Ascending aorta (tissue), 2 donors: ENCODE results near the gene CCDC50. TPM values are rescaled to one million over a fixed set of nuclear protein-coding genes. Genes with fewer than 3 reads are reported as not detected.

Experiments
- DNase-seq, 2 donors: peaks; one replicate each; pipeline ENCODE4 v3.0.0-alpha.2; 2019; ENCODE audit warnings: low spot score in 2 of 2
- H3K27ac ChIP-seq, 2 donors: fragments of 200-600 bp; sonication (generic); one replicate each; pipeline ENCODE4 v1.5.1; 2016 to 2017; ENCODE audit warnings: mild to moderate bottlenecking in 1 of 2
- H3K27me3 ChIP-seq: fragments of 200-600 bp; sonication (generic); one replicate; pipeline ENCODE4 v1.5.1; 2017
- H3K36me3 ChIP-seq, 2 donors: fragments of 200-600 bp; sonication (generic); one replicate each; pipeline ENCODE4 v1.5.1; 2016
- H3K4me1 ChIP-seq, 2 donors: fragments of 200-600 bp; sonication (generic); one replicate each; pipeline ENCODE4 v1.5.1; 2016 to 2017; ENCODE audit warnings: mild to moderate bottlenecking in 1 of 2
- H3K4me3 ChIP-seq, 2 donors: fragments of 200-600 bp; sonication (generic); one replicate each; pipeline ENCODE4 v1.5.1; 2016 to 2017; ENCODE audit warnings: mild to moderate bottlenecking in 1 of 2
- H3K9me3 ChIP-seq, 2 donors: fragments of 200-600 bp; sonication (generic); one replicate each; pipeline ENCODE4 v1.5.1; 2016
- intact Hi-C: fragments of 100-400 bp; cut with DNase I; formaldehyde crosslinking; loops from one replicate; pipeline ENCODE4 v1.15.1; 2023
- total RNA-seq: library from RNA; depleted of rRNA; stranded (reverse); fragments of >200 nt; gene quantifications from one replicate; pipeline ENCODE4 v1.1.0, GENCODE V29; 2016
- TF ChIP-seq, protein P1 (sequence below), 3 experiments: fragments of 200-600 bp in 2 of 3; fragments of 450-650 bp in 1 of 3; sonication (generic) in 2 of 3; IDR thresholded peaks; one replicate each; pipeline ENCODE4 v1.5.1; 2016 to 2019; ENCODE audit warnings: antibody characterized with exemption in 3 of 3, mild to moderate bottlenecking in 1 of 3, moderate library complexity in 1 of 3

CCDC50 gene, protein sequence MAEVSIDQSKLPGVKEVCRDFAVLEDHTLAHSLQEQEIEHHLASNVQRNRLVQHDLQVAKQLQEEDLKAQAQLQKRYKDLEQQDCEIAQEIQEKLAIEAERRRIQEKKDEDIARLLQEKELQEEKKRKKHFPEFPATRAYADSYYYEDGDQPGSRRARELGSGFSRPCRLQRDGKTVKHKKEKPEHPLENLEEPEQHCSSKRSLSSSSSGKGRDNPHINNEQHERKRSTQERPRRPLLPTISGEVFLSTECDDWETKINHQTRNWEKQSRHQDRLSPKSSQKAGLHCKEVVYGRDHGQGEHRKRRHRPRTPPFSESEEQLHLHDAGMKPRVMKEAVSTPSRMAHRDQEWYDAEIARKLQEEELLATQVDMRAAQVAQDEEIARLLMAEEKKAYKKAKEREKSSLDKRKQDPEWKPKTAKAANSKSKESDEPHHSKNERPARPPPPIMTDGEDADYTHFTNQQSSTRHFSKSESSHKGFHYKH
- total RNA-seq, result 82.8 TPM

DNA sequence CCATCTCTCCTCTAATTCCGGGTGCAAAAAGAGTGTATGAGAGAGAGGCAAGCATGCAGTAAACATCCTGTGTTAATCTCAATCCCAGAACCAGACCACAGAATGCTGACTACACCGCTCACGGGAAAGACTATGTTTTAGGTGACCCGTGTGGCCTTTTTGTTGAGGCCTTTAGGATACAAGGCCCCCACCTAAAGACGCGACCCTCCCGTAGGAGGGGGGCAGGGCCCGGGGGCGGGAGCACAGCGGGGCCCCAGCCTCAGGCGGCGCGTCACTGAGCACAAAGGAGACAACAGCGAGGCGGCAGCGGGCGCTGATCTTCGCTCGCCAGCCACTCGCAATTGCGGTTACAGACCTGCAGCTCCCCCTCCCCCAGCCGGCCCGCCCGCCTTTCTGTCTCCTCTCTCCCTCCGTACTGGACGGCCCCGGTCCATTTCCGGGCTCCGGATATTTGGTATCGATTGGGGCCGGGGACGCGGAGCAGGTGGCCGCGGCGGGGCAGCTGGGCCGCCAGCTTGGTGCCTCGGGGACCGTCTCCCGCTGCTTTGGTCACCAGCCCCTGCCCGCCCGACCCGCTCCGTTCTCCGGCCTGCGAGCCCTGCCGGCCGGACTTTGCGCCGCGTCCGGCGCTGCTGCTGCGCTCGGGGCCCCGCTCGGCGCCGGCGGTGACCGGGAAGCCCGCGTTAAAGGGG is at the start of gene CCDC50:
TSS of gene CCDC50 (plus strand) at position 433 of the 692 bp plus-strand sequence. CDS start 281 bp downstream, outside the sequence.
- H3K4me1 ChIP-seq, result peaks cover 3 to 13% of the 10 kb centered on the region in 2 donors
- peak within 1 kb of the TSS; percentile 87 to 100 for H3K4me3 ChIP-seq
- no peaks in the 10 kb centered on the region for H3K27me3 ChIP-seq
- DNase-seq, result peak; percentile 22 to 89
- peak within 1 kb of the TSS; percentile 92 to 99 for H3K27ac ChIP-seq
- intact Hi-C loops, result loop anchor here (1.0 to 5.0 kb wide), 2 partner anchors 28 to 48 kb away; no protein-coding TSS in a partner anchor
- no peaks in the 10 kb centered on the region for H3K36me3 ChIP-seq
- TF ChIP-seq, protein P1, sequence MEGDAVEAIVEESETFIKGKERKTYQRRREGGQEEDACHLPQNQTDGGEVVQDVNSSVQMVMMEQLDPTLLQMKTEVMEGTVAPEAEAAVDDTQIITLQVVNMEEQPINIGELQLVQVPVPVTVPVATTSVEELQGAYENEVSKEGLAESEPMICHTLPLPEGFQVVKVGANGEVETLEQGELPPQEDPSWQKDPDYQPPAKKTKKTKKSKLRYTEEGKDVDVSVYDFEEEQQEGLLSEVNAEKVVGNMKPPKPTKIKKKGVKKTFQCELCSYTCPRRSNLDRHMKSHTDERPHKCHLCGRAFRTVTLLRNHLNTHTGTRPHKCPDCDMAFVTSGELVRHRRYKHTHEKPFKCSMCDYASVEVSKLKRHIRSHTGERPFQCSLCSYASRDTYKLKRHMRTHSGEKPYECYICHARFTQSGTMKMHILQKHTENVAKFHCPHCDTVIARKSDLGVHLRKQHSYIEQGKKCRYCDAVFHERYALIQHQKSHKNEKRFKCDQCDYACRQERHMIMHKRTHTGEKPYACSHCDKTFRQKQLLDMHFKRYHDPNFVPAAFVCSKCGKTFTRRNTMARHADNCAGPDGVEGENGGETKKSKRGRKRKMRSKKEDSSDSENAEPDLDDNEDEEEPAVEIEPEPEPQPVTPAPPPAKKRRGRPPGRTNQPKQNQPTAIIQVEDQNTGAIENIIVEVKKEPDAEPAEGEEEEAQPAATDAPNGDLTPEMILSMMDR (IDR thresholded peaks at IDR 0.05), result no peak
- H3K9me3 ChIP-seq, result no peaks in the 10 kb centered on the region

DNA sequence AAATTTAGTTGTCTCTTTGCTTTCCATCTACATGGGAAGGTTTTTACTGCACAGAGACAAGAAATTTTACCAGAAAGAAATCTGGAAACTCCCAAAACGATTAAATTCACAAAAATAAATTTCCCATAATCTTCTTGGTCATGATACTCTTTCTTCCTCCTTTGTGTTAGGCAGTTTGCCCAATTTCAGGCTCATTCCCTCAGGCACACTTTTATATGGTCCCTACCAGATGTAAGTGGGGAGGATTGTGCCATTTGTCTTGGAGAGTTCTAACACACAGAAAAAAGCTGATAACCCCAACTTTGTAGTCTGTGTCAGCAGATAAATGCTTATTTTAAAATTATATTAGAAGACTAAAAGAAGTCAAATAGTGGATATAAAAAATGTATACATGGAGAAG is 49.1 kb upstream of the CCDC50 start:
- Histone ChIP-seq H3K36me3 (no peaks in the 10 kb centered on the region), H3K4me3 (no peak overlapping the region), H3K4me1 (no peaks in the 10 kb centered on the region), H3K27me3 (no peaks in the 10 kb centered on the region), H3K27ac (no peak overlapping the region), H3K9me3 (no peaks in the 10 kb centered on the region)
- DNase-seq, result no peak
- TF ChIP-seq, protein P1 (IDR thresholded peaks at IDR 0.05), result no peak
- intact Hi-C loops, result no loop called here

DNA sequence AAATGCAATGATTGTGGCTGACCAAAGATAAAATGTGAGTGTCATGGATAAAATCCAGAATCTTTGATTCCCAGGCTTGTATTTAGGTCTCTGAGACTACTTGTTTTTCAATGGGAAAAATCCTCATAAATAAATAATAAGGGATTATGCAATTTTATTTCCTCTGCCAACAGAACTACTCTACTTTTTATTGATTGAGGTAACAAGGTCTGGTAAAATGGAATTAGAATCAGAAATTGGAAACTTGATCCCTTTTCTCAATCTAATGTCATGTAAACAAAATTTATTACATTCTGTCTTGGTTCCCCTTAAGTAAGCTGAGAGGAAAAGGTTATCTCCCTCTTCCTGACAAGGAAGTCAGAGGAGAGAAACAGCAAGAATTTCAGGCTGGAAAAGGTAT is 48.3 kb upstream of the CCDC50 start:
- no peak for DNase-seq
- no peaks in the 10 kb centered on the region for H3K4me1 ChIP-seq
- no peaks in the 10 kb centered on the region for H3K27me3 ChIP-seq
- no peak overlapping the region for H3K4me3 ChIP-seq
- H3K36me3 ChIP-seq, result no peaks in the 10 kb centered on the region
- TF ChIP-seq, protein P1 (IDR thresholded peaks at IDR 0.05), result no peak
- no peak overlapping the region for H3K27ac ChIP-seq
- H3K9me3 ChIP-seq, result no peaks in the 10 kb centered on the region
- intact Hi-C loops, result no loop called here

DNA sequence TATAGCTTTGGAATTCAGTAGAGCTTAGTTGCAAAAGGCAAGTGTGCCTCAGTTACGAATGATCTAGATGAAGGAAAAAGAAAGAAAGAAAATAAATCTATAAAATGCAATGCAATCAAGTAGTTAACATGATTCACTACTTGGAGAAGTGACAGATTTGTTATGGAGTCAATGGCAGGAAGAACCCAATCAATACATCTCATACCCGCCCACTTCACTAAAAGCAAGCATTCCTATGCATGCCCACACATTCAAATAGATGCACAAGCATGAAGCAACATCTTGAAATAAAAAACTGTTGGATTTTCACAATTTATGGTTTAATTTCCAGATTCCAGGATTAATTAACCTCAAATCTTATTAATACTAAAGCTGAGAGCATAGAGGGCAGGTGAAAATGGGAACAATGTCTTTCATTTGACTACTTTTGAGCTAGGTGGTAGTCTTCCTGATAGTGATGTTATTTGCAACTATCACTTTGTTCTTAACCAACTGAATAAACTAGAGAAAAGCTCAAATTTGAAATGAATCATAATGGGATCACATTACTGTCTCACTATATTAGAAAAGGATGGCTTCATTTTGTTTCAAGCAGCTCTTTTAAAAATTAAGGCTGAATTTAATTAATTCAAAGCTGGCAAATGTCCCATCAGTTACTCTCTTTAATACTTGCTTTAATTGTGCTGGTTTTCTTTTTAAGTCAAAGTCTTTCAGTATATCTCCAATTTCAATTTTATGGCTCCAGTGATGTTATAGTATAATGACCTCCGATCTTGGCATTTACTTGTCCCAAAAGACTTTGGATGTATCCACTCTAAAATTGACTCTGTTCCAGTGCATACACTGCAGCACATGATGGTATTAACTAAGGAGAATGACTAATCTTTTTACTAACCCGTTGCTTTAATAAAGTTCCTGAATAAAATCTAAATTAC is 46.7 kb upstream of the CCDC50 start:
- H3K36me3 ChIP-seq, result no peaks in the 10 kb centered on the region
- intact Hi-C loops, result no loop called here
- H3K4me1 ChIP-seq, result no peaks in the 10 kb centered on the region
- H3K27ac ChIP-seq, result no peak overlapping the region
- H3K4me3 ChIP-seq, result no peak overlapping the region
- TF ChIP-seq, protein P1 (IDR thresholded peaks at IDR 0.05), result no peak
- H3K27me3 ChIP-seq, result no peaks in the 10 kb centered on the region
- DNase-seq, result no peak
- no peaks in the 10 kb centered on the region for H3K9me3 ChIP-seq

DNA sequence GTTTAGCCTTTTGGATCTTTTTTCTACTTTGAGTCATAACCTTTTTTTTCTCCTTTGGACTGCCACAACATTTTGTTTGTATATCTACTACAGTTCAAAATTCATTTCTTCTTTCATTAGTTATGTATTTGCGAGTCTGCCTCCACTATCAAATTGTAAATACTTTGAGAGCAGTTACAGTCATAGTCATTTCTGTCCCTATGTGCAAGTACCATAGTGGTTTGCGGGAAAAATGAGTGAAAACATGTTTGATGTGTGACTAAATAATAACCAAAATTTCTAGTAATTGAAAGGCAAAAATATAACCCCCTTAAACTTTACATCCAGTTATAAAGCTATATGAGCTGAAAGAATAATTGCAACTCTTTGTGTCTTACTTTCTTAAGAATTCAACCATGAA is 45.8 kb upstream of the CCDC50 start:
- DNase-seq, result no peak

More for the DNA sequence above, 45.8 kb upstream of the CCDC50 start:
- H3K27me3 ChIP-seq, result no peaks in the 10 kb centered on the region
- no peak overlapping the region for H3K4me3 ChIP-seq
- no peak overlapping the region for H3K27ac ChIP-seq
- H3K36me3 ChIP-seq, result no peaks in the 10 kb centered on the region
- TF ChIP-seq, protein P1 (IDR thresholded peaks at IDR 0.05), result no peak
- H3K4me1 ChIP-seq, result no peaks in the 10 kb centered on the region
- no peaks in the 10 kb centered on the region for H3K9me3 ChIP-seq
- intact Hi-C loops, result no loop called here
